ENCODE data around the gene CEP44. TPM values are rescaled to one million over a fixed set of nuclear protein-coding genes. Genes with fewer than 3 reads are reported as not detected.

Gene CEP44
- total and polyA plus RNA-seq, 4 donors: 2.2 to 18.7 (median 6.1) TPM

DNA sequence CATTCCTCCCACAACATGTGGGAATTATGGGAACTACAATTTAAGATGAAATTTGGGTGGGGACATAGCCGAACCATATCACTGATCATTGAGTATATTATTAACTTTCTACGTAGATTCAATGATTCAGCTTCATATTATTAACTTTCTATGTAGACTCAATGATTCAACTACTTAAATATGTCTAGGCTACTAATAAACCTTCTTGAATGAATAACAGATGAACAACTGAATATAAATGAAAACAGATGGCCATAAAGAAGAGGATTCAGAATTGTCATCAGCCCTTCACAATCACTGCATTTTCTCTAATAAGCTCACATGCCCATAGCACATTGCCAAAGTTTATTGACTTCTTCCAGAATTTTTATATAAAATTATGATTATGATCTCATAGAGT is 57.0 kb downstream of the CEP44 start:
- 94% methylated on average over 2 of the region's 2 CpGs for WGBS

DNA sequence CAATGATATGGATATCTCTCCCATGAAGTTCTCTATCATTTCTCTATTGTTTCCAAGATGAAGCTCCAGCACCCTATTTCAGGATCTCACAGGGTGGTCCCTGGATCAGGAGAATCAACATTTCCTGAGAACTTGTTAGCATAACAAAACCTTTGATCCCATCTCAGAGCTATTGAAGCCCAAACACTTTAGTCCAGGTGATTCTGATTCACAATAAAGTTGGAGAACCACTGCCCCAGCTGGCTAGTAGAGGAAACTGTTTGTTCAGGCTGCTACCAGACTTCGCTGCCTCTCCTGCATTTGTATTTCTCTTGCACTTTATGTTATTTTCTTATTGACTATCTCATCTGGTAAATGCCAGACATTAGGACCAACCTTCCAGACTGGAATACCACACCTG is 65.4 kb downstream of the CEP44 start:
- Histone ChIP-seq H3K9ac (ENCODE audit: low read depth in 1 of 2, low read length in 2 of 2) (no peak overlapping the region), H3K27ac (ENCODE audit: low read depth in 1 of 2, low read length in 2 of 2) (no peak overlapping the region), H3K4me3 (ENCODE audit: low read depth in 1 of 3, low read length in 3 of 3) (no peak overlapping the region), H3K27me3 (ENCODE audit: control insufficient read depth in 4 of 4, insufficient read depth in 4 of 4, low read length in 3 of 4) (peaks cover 0 to 5% (median 0%) of the 10 kb centered on the region in 4 donors), H3K9me3 (ENCODE audit: control insufficient read depth in 4 of 4, low read length in 3 of 4) (no peaks in the 10 kb centered on the region), H3K36me3 (ENCODE audit: control insufficient read depth in 4 of 4, insufficient read depth in 3 of 4, low read depth in 1 of 4, low read length in 3 of 4) (no peaks in the 10 kb centered on the region), H3K4me1 (ENCODE audit: control insufficient read depth in 4 of 4, insufficient read depth in 4 of 4, low read length in 3 of 4) (no peaks in the 10 kb centered on the region)
- WGBS: 92% methylated on average over 1 of the region's 1 CpG
- no peak for DNase-seq (ENCODE audit: low spot score)
- TF ChIP-seq FOXA2 (IDR thresholded peaks at IDR 0.05) (no peak), RXRA (IDR thresholded peaks at IDR 0.05) (no peak)

More for the DNA sequence above, 57.0 kb downstream of the CEP44 start:
- no peak overlapping the region for H3K4me3 ChIP-seq (ENCODE audit: low read depth in 1 of 3, low read length in 3 of 3)
- no peak for DNase-seq (ENCODE audit: low spot score)
- no peaks in the 10 kb centered on the region for H3K27me3 ChIP-seq (ENCODE audit: control insufficient read depth in 4 of 4, insufficient read depth in 4 of 4, low read length in 3 of 4)
- H3K36me3 ChIP-seq (ENCODE audit: control insufficient read depth in 4 of 4, insufficient read depth in 3 of 4, low read depth in 1 of 4, low read length in 3 of 4): no peaks in the 10 kb centered on the region
- H3K9me3 ChIP-seq (ENCODE audit: control insufficient read depth in 4 of 4, low read length in 3 of 4): no peaks in the 10 kb centered on the region
- no peak overlapping the region for H3K9ac ChIP-seq (ENCODE audit: low read depth in 1 of 2, low read length in 2 of 2)
- no peak for TF ChIP-seq JUND (IDR thresholded peaks at IDR 0.05)
- no peak for TF ChIP-seq EGR1 (IDR thresholded peaks at IDR 0.05; ENCODE audit: low read depth in 2 of 2)
- no peak for TF ChIP-seq FOXA2 (IDR thresholded peaks at IDR 0.05)
- TF ChIP-seq, protein P1, sequence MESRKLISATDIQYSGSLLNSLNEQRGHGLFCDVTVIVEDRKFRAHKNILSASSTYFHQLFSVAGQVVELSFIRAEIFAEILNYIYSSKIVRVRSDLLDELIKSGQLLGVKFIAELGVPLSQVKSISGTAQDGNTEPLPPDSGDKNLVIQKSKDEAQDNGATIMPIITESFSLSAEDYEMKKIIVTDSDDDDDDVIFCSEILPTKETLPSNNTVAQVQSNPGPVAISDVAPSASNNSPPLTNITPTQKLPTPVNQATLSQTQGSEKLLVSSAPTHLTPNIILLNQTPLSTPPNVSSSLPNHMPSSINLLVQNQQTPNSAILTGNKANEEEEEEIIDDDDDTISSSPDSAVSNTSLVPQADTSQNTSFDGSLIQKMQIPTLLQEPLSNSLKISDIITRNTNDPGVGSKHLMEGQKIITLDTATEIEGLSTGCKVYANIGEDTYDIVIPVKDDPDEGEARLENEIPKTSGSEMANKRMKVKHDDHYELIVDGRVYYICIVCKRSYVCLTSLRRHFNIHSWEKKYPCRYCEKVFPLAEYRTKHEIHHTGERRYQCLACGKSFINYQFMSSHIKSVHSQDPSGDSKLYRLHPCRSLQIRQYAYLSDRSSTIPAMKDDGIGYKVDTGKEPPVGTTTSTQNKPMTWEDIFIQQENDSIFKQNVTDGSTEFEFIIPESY (IDR thresholded peaks at IDR 0.05): no peak
- no peak for TF ChIP-seq RAD21 (IDR thresholded peaks at IDR 0.05)
- no peak for TF ChIP-seq GABPA (IDR thresholded peaks at IDR 0.05 in 1 of 2, conservative IDR thresholded peaks at IDR 0.05 in 1 of 2)
- no peak for TF ChIP-seq SP1 (IDR thresholded peaks at IDR 0.05)
- TF ChIP-seq, protein P2, sequence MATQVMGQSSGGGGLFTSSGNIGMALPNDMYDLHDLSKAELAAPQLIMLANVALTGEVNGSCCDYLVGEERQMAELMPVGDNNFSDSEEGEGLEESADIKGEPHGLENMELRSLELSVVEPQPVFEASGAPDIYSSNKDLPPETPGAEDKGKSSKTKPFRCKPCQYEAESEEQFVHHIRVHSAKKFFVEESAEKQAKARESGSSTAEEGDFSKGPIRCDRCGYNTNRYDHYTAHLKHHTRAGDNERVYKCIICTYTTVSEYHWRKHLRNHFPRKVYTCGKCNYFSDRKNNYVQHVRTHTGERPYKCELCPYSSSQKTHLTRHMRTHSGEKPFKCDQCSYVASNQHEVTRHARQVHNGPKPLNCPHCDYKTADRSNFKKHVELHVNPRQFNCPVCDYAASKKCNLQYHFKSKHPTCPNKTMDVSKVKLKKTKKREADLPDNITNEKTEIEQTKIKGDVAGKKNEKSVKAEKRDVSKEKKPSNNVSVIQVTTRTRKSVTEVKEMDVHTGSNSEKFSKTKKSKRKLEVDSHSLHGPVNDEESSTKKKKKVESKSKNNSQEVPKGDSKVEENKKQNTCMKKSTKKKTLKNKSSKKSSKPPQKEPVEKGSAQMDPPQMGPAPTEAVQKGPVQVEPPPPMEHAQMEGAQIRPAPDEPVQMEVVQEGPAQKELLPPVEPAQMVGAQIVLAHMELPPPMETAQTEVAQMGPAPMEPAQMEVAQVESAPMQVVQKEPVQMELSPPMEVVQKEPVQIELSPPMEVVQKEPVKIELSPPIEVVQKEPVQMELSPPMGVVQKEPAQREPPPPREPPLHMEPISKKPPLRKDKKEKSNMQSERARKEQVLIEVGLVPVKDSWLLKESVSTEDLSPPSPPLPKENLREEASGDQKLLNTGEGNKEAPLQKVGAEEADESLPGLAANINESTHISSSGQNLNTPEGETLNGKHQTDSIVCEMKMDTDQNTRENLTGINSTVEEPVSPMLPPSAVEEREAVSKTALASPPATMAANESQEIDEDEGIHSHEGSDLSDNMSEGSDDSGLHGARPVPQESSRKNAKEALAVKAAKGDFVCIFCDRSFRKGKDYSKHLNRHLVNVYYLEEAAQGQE (IDR thresholded peaks at IDR 0.05): no peak
- no peak overlapping the region for H3K27ac ChIP-seq (ENCODE audit: low read depth in 1 of 2, low read length in 2 of 2)
- H3K4me1 ChIP-seq (ENCODE audit: control insufficient read depth in 4 of 4, insufficient read depth in 4 of 4, low read length in 3 of 4): no peaks in the 10 kb centered on the region

DNA sequence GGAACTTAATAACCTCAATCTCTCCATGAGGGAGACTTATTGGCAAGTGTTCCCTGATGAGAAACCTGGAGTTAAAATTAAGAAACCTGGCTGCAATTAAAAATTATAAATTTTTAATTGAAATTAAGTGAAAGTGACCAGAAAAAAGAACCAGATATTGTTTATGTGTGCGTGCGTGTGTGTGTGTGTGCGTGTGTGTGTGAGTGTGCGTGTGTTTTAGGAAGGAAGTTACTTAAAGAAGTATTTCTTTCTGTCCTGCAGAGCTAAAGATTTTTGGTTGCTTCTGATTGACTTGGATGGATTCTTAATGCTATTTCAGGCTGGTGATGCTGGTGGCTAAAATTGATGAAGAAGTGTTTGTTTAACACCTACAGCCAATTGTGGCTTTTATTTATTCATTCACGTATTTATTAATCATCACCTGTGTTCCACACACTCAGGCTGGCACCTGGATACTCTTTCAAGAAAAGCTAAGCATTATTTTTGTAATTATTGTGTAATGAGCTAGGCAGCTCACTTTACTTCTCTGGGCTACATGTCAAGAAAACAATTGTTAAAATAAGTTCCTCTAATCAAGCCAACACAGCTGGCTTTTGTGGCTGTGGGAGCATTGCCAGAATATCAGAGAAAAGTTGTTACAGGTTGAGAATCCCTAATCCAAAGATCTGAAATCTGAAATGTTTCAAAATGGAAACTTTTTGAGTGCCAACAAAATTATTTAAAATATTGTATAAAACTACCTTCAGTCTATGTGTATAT is 68.5 kb downstream of the CEP44 start:
- H3K4me1 ChIP-seq (ENCODE audit: control insufficient read depth in 4 of 4, insufficient read depth in 4 of 4, low read length in 3 of 4): no peaks in the 10 kb centered on the region
- no peak for TF ChIP-seq SP1 (IDR thresholded peaks at IDR 0.05)
- no peak overlapping the region for H3K4me3 ChIP-seq (ENCODE audit: low read depth in 1 of 3, low read length in 3 of 3)
- H3K36me3 ChIP-seq (ENCODE audit: control insufficient read depth in 4 of 4, insufficient read depth in 3 of 4, low read depth in 1 of 4, low read length in 3 of 4): no peaks in the 10 kb centered on the region
- DNase-seq (ENCODE audit: low spot score): no peak
- no peaks in the 10 kb centered on the region for H3K9me3 ChIP-seq (ENCODE audit: control insufficient read depth in 4 of 4, low read length in 3 of 4)
- no peak overlapping the region for H3K9ac ChIP-seq (ENCODE audit: low read depth in 1 of 2, low read length in 2 of 2)
- H3K27ac ChIP-seq (ENCODE audit: low read depth in 1 of 2, low read length in 2 of 2): no peak overlapping the region
- 73% methylated on average over 5 of the region's 5 CpGs for WGBS
- H3K27me3 ChIP-seq (ENCODE audit: control insufficient read depth in 4 of 4, insufficient read depth in 4 of 4, low read length in 3 of 4): peaks cover 0 to 5% (median 0%) of the 10 kb centered on the region in 4 donors

Data from liver (tissue), 9 donors.